CD8-positive, alpha-beta memory T cell (primary cell): ENCODE data around the gene NCAPG2. TPM values are rescaled to one million over a fixed set of nuclear protein-coding genes. Genes with fewer than 3 reads are reported as not detected.
"Not testable (repeated sequence)": the region's sequence is repeated elsewhere in the genome, so short reads cannot be mapped to it uniquely, and the experiment has no call there.

Source experiments
- CTCF ChIA-PET: fragments of 350-600 bp; sonication (Branson Sonifier 250); formaldehyde crosslinking; loops from one replicate; lab custom pipeline; 2021; ENCODE audit warnings: antibody characterized with exemption; lab: Charles Lee
- POLR2A ChIA-PET: fragments of 350-600 bp; sonication (Branson Sonifier 250); formaldehyde crosslinking; loops from one replicate; lab custom pipeline; 2021; ENCODE audit warnings: antibody characterized with exemption; lab: Charles Lee
- DNase-seq, 5 donors: peaks; one replicate each; pipeline versions ENCODE4 v3.0.0 to v3.0.0-alpha.2; 2020 to 2022; ENCODE audit warnings: mixed read lengths in 1 of 5
- H3K27ac ChIP-seq: one replicate; pipeline ENCODE4 v1.7.0; 2013; ENCODE audit warnings: low read depth, mild to moderate bottlenecking, low read length, moderate library complexity
- H3K27me3 ChIP-seq: 2 replicates; pipeline ENCODE4 v1.7.0; 2013; ENCODE audit warnings: low read length, mild to moderate bottlenecking; ENCODE audit not compliant: insufficient read depth, poor library complexity, severe bottlenecking
- H3K36me3 ChIP-seq: 2 replicates; pipeline ENCODE4 v1.7.0; 2013; ENCODE audit warnings: mild to moderate bottlenecking, low read length, moderate library complexity; ENCODE audit not compliant: insufficient read depth
- H3K4me1 ChIP-seq: 2 replicates; pipeline ENCODE4 v1.7.0; 2013; ENCODE audit warnings: mild to moderate bottlenecking, low read length, moderate library complexity; ENCODE audit not compliant: insufficient read depth
- H3K4me3 ChIP-seq: 2 replicates; pipeline ENCODE4 v1.7.0; 2013; ENCODE audit warnings: mild to moderate bottlenecking, low read length
- H3K9me3 ChIP-seq: 2 replicates; pipeline ENCODE4 v1.7.0; 2013; ENCODE audit warnings: mild to moderate bottlenecking, low read length
- H3K27ac Mint-ChIP-seq, 8 donors: one replicate each; pipeline ENCODE4 v1.8.0; 2020 to 2021; ENCODE audit warnings: mixed read lengths in 8 of 8, mild to moderate bottlenecking in 6 of 8, inconsistent platforms in 3 of 8, moderate library complexity in 3 of 8
- H3K27me3 Mint-ChIP-seq, 2 donors: one replicate each; pipeline ENCODE4 v1.8.0; 2020 to 2021; ENCODE audit warnings: mixed read lengths in 2 of 2, mild to moderate bottlenecking in 1 of 2, moderate library complexity in 1 of 2
- H3K36me3 Mint-ChIP-seq, 3 donors: one replicate each; pipeline ENCODE4 v1.8.0; 2020 to 2021; ENCODE audit warnings: mixed read lengths in 3 of 3, inconsistent platforms in 1 of 3, mild to moderate bottlenecking in 1 of 3
- H3K4me1 Mint-ChIP-seq, 3 donors: one replicate each; pipeline ENCODE4 v1.8.0; 2020 to 2021; ENCODE audit warnings: mixed read lengths in 3 of 3, inconsistent platforms in 1 of 3, mild to moderate bottlenecking in 1 of 3
- H3K4me3 Mint-ChIP-seq, 7 donors: one replicate each; pipeline ENCODE4 v1.8.0; 2020 to 2021; ENCODE audit warnings: mixed read lengths in 7 of 7, mild to moderate bottlenecking in 6 of 7, moderate library complexity in 4 of 7, inconsistent platforms in 2 of 7
- H3K9me3 Mint-ChIP-seq, 5 donors: one replicate each; pipeline ENCODE4 v1.8.0; 2020 to 2022; ENCODE audit warnings: mixed read lengths in 5 of 5, mild to moderate bottlenecking in 3 of 5, moderate library complexity in 2 of 5, inconsistent platforms in 1 of 5
- polyA plus RNA-seq: library from polyadenylated mRNA; unstranded; fragments of 300-500 nt; fragmentation: Illumina TruSeq; gene quantifications from one replicate; pipeline ENCODE4 v1.2.3, GENCODE V29; 2021
- total RNA-seq, 2 experiments: library from RNA; stranded (reverse); gene quantifications; one replicate each; pipeline ENCODE4 v1.2.3, GENCODE V29; 2021

NCAPG2 gene
- total and polyA plus RNA-seq, 3 experiments from 2014 or later, result 4.3 to 75.5 (median 71.4) TPM

GRCh38 chr7:158680754-158681153, 23.9 kb downstream of the NCAPG2 start:
- H3K36me3 ChIP-seq, result no peaks in the 10 kb centered on the region
- H3K27me3 ChIP-seq, result no peaks in the 10 kb centered on the region
- peaks cover 7 to 22% (median 9%) of the 10 kb centered on the region in 3 donors for H3K4me1 Mint-ChIP-seq
- no peaks in the 10 kb centered on the region for H3K27me3 Mint-ChIP-seq
- H3K27ac Mint-ChIP-seq, result no peak overlapping the region
- H3K4me3 ChIP-seq, result no peak overlapping the region
- DNase-seq, result no peak
- H3K4me1 ChIP-seq, result no peaks in the 10 kb centered on the region
- no peak overlapping the region for H3K4me3 Mint-ChIP-seq
- no peaks in the 10 kb centered on the region for H3K9me3 ChIP-seq
- no peak overlapping the region for H3K27ac ChIP-seq
- ChIA-PET CTCF (interaction anchor here (0.6 kb wide), 1 partner anchor 111 kb away, joined by 3 read pairs; no protein-coding TSS in a partner anchor), POLR2A (no interaction called here)
- no peaks in the 10 kb centered on the region for H3K9me3 Mint-ChIP-seq
- peaks cover 0 to 17% (median 3%) of the 10 kb centered on the region in 3 donors for H3K36me3 Mint-ChIP-seq

GRCh38 chr7:158676906-158677305, 27.7 kb downstream of the NCAPG2 start:
- Mint-ChIP-seq H3K9me3 (no peaks in the 10 kb centered on the region), H3K36me3 (peaks cover 10 to 17% (median 12%) of the 10 kb centered on the region in 3 donors), H3K27me3 (no peaks in the 10 kb centered on the region), H3K27ac (peak overlapping the region in 2 of 8 donors; percentile 17 to 30), H3K4me1 (peaks cover 7 to 25% (median 9%) of the 10 kb centered on the region in 3 donors), H3K4me3 (no peak overlapping the region)
- Histone ChIP-seq H3K36me3 (no peaks in the 10 kb centered on the region), H3K4me3 (no peak overlapping the region), H3K27me3 (no peaks in the 10 kb centered on the region), H3K9me3 (no peaks in the 10 kb centered on the region), H3K27ac (no peak overlapping the region), H3K4me1 (no peaks in the 10 kb centered on the region)
- CTCF ChIA-PET, result no interaction called here
- POLR2A ChIA-PET, result no interaction called here
- DNase-seq, result no peak

GRCh38 chr7:158676171-158676840, 28.3 kb downstream of the NCAPG2 start:
- H3K36me3 Mint-ChIP-seq, result peaks cover 10 to 17% (median 12%) of the 10 kb centered on the region in 3 donors
- no peaks in the 10 kb centered on the region for H3K9me3 Mint-ChIP-seq
- H3K27ac ChIP-seq, result no peak overlapping the region
- CTCF ChIA-PET, result no interaction called here
- H3K27me3 Mint-ChIP-seq, result no peaks in the 10 kb centered on the region
- no peak for DNase-seq
- no peaks in the 10 kb centered on the region for H3K27me3 ChIP-seq
- no peak overlapping the region for H3K4me3 Mint-ChIP-seq
- H3K36me3 ChIP-seq, result no peaks in the 10 kb centered on the region
- POLR2A ChIA-PET, result no interaction called here
- H3K4me1 ChIP-seq, result no peaks in the 10 kb centered on the region
- H3K4me3 ChIP-seq, result no peak overlapping the region
- H3K4me1 Mint-ChIP-seq, result peaks cover 7 to 25% (median 9%) of the 10 kb centered on the region in 3 donors
- H3K27ac Mint-ChIP-seq, result no peak overlapping the region
- no peaks in the 10 kb centered on the region for H3K9me3 ChIP-seq

GRCh38 chr7:158672975-158673374, 31.6 kb downstream of the NCAPG2 start:
- no peaks in the 10 kb centered on the region for H3K27me3 Mint-ChIP-seq
- POLR2A ChIA-PET, result no interaction called here
- no peak overlapping the region for H3K4me3 Mint-ChIP-seq
- CTCF ChIA-PET, result no interaction called here
- Histone ChIP-seq H3K9me3 (no peaks in the 10 kb centered on the region), H3K4me3 (no peak overlapping the region), H3K27ac (no peak overlapping the region), H3K4me1 (no peaks in the 10 kb centered on the region), H3K36me3 (no peaks in the 10 kb centered on the region), H3K27me3 (no peaks in the 10 kb centered on the region)
- no peak for DNase-seq
- H3K27ac Mint-ChIP-seq, result no peak overlapping the region
- peaks cover 12 to 16% (median 12%) of the 10 kb centered on the region in 3 donors for H3K36me3 Mint-ChIP-seq
- peaks cover 0 to 9% (median 4%) of the 10 kb centered on the region in 3 donors for H3K4me1 Mint-ChIP-seq
- H3K9me3 Mint-ChIP-seq, result no peaks in the 10 kb centered on the region

GRCh38 chr7:158668086-158668485, 36.5 kb downstream of the NCAPG2 start:
- H3K9me3 Mint-ChIP-seq, H3K4me1 Mint-ChIP-seq, POLR2A ChIA-PET, H3K4me1 ChIP-seq, H3K4me3 ChIP-seq, H3K27me3 Mint-ChIP-seq, H3K27ac Mint-ChIP-seq, H3K9me3 ChIP-seq, H3K4me3 Mint-ChIP-seq, H3K36me3 ChIP-seq, H3K27ac ChIP-seq, CTCF ChIA-PET, H3K27me3 ChIP-seq: not testable (repeated sequence)
- DNase-seq, result peak in 3 of 5 donors; percentile 18 to 62 (median 34)
- peaks cover 6 to 18% (median 14%) of the 10 kb centered on the region in 3 donors for H3K36me3 Mint-ChIP-seq

GRCh38 chr7:158666966-158667678, 37.5 kb downstream of the NCAPG2 start:
- H3K9me3 Mint-ChIP-seq, POLR2A ChIA-PET, H3K36me3 ChIP-seq, H3K27ac ChIP-seq, H3K27me3 Mint-ChIP-seq, CTCF ChIA-PET, H3K27me3 ChIP-seq, H3K4me1 ChIP-seq, H3K4me3 ChIP-seq, H3K9me3 ChIP-seq: not testable (repeated sequence)
- peak overlapping the region in 1 of 8 donors; percentile 78 for H3K27ac Mint-ChIP-seq
- peak overlapping the region in 5 of 7 donors; percentile 3 to 88 (median 43) for H3K4me3 Mint-ChIP-seq
- DNase-seq, result peak in 2 of 5 donors; percentile 28 to 54
- peaks cover 0 to 18% (median 12%) of the 10 kb centered on the region in 3 donors for H3K36me3 Mint-ChIP-seq
- peaks cover 10 to 12% (median 12%) of the 10 kb centered on the region in 3 donors for H3K4me1 Mint-ChIP-seq

- no peaks in the 10 kb centered on the region for H3K36me3 ChIP-seq
- H3K9me3 ChIP-seq, result no peaks in the 10 kb centered on the region
- peaks cover 10 to 12% (median 12%) of the 10 kb centered on the region in 3 donors for H3K4me1 Mint-ChIP-seq
- no peaks in the 10 kb centered on the region for H3K27me3 Mint-ChIP-seq
- POLR2A ChIA-PET, result no interaction called here
- H3K4me3 Mint-ChIP-seq, result peak overlapping the region in 3 of 7 donors; percentile 4 to 78 (median 8)
- H3K27me3 ChIP-seq, result no peaks in the 10 kb centered on the region
- DNase-seq, result no peak
- no peak overlapping the region for H3K4me3 ChIP-seq
- H3K4me1 ChIP-seq, result no peaks in the 10 kb centered on the region
- CTCF ChIA-PET, result no interaction called here
- no peaks in the 10 kb centered on the region for H3K9me3 Mint-ChIP-seq
- H3K27ac Mint-ChIP-seq, result no peak overlapping the region
- no peak overlapping the region for H3K27ac ChIP-seq
- H3K36me3 Mint-ChIP-seq, result peaks cover 0 to 20% (median 12%) of the 10 kb centered on the region in 3 donors
These were observed 38.2 kb downstream of the NCAPG2 start for GRCh38 chr7:158666401-158666800.

- Histone ChIP-seq H3K27ac (no peak overlapping the region), H3K36me3 (no peaks in the 10 kb centered on the region), H3K27me3 (no peaks in the 10 kb centered on the region), H3K4me1 (no peaks in the 10 kb centered on the region), H3K4me3 (no peak overlapping the region), H3K9me3 (no peaks in the 10 kb centered on the region)
- no peak overlapping the region for H3K4me3 Mint-ChIP-seq
- H3K36me3 Mint-ChIP-seq, result peaks cover 0 to 20% (median 9%) of the 10 kb centered on the region in 3 donors
- DNase-seq, result no peak
- H3K27ac Mint-ChIP-seq, result peak overlapping the region in 3 of 8 donors; percentile 13 to 53 (median 33)
- peaks cover 10 to 12% (median 12%) of the 10 kb centered on the region in 3 donors for H3K4me1 Mint-ChIP-seq
- ChIA-PET CTCF (no interaction called here), POLR2A (no interaction called here)
- H3K9me3 Mint-ChIP-seq, result no peaks in the 10 kb centered on the region
- H3K27me3 Mint-ChIP-seq, result no peaks in the 10 kb centered on the region
These were observed 40.2 kb downstream of the NCAPG2 start for GRCh38 chr7:158664406-158664805.
